Stimulated activated CD4-positive, alpha-beta T cell treated with anti-CD3 and anti-CD28 coated beads, Interleukin-15, amount 100 ng/mL, for 48 hours (primary cell): ENCODE data around the gene OSTN.
"Not testable (repeated sequence)": the region's sequence is repeated elsewhere in the genome, so short reads cannot be mapped to it uniquely, and the experiment has no call there.

ENCODE experiments used
- DNase-seq, 2 donors: peaks; one replicate each; pipeline ENCODE4 v3.0.0-alpha.2; 2020; ENCODE audit warnings: low read depth in 2 of 2

The OSTN gene

GRCh38 chr3:191198932-191199331, at the start of gene OSTN:
TSS of gene OSTN (plus strand) at chr3:191199241. CDS start at chr3:191212533, 13,292 bp downstream.
- no peak for DNase-seq

- DNase-seq: no peak
These were observed 47.4 kb upstream of the OSTN start for GRCh38 chr3:191151653-191152052.

GRCh38 chr3:191154827-191155226, 44.2 kb upstream of the OSTN start:
- no peak for DNase-seq

- DNase-seq: no peak
These were observed 40.8 kb upstream of the OSTN start for GRCh38 chr3:191158247-191158646.

GRCh38 chr3:191158815-191159214, 40.2 kb upstream of the OSTN start:
- DNase-seq: no peak

- no peak for DNase-seq
These were observed 33.2 kb upstream of the OSTN start for GRCh38 chr3:191165802-191166201.

- DNase-seq: no peak
These were observed 32.7 kb upstream of the OSTN start for GRCh38 chr3:191166368-191166767.

GRCh38 chr3:191169566-191169965, 29.5 kb upstream of the OSTN start:
- DNase-seq: no peak

- no peak for DNase-seq
These were observed 28.9 kb upstream of the OSTN start for GRCh38 chr3:191170097-191170496.

GRCh38 chr3:191175102-191175501, 23.9 kb upstream of the OSTN start:
- no peak for DNase-seq

- DNase-seq: no peak
These were observed 22.8 kb upstream of the OSTN start for GRCh38 chr3:191176038-191176785.

GRCh38 chr3:191185382-191185781, 13.7 kb upstream of the OSTN start:
- not testable (repeated sequence) for DNase-seq

GRCh38 chr3:191188246-191188645, 10.8 kb upstream of the OSTN start:
- not testable (repeated sequence) for DNase-seq

GRCh38 chr3:191192270-191192669, 6.8 kb upstream of the OSTN start:
- not testable (repeated sequence) for DNase-seq

GRCh38 chr3:191192941-191193340, 6.1 kb upstream of the OSTN start:
- no peak for DNase-seq

GRCh38 chr3:191197761-191198306, 1.2 kb upstream of the OSTN start:
- DNase-seq: no peak

- DNase-seq: no peak
These were observed 561 bp upstream of the OSTN start for GRCh38 chr3:191198480-191198879.

- no peak for DNase-seq
These were observed 11.0 kb downstream of the OSTN start for GRCh38 chr3:191210032-191210431.

- no peak for DNase-seq
These were observed 17.5 kb downstream of the OSTN start for GRCh38 chr3:191216510-191216909.

GRCh38 chr3:191217301-191217700, 18.3 kb downstream of the OSTN start:
- DNase-seq: no peak

- DNase-seq: no peak
These were observed 21.9 kb downstream of the OSTN start for GRCh38 chr3:191220908-191221307.

GRCh38 chr3:191221638-191222037, 22.6 kb downstream of the OSTN start:
- no peak for DNase-seq

GRCh38 chr3:191227541-191227940, 28.5 kb downstream of the OSTN start:
- no peak for DNase-seq

GRCh38 chr3:191234216-191234615, 35.2 kb downstream of the OSTN start:
- no peak for DNase-seq
